Measurements from ENCODE around the gene MORN1.

MORN1 gene

GRCh38 chr1:2409745-2410144 lies 18.4 kb upstream of the MORN1 start:
- no peak for TF ChIP-seq CTCF (IDR thresholded peaks at IDR 0.05; ENCODE audit: low read depth, low read length)
- H3K4me3 ChIP-seq (ENCODE audit: low read depth, low read length): no peak overlapping the region

- TF ChIP-seq CTCF (IDR thresholded peaks at IDR 0.05; ENCODE audit: low read depth, low read length): no peak
- no peak overlapping the region for H3K4me3 ChIP-seq (ENCODE audit: low read depth, low read length)
These were observed 17.5 kb upstream of the MORN1 start for GRCh38 chr1:2408859-2409276.

- H3K4me3 ChIP-seq (ENCODE audit: low read depth, low read length): no peak overlapping the region
- TF ChIP-seq CTCF (IDR thresholded peaks at IDR 0.05; ENCODE audit: low read depth, low read length): no peak
These were observed 17.1 kb upstream of the MORN1 start for GRCh38 chr1:2408456-2408855.

GRCh38 chr1:2407991-2408275 lies 16.6 kb upstream of the MORN1 start:
- H3K4me3 ChIP-seq (ENCODE audit: low read depth, low read length): no peak overlapping the region
- no peak for TF ChIP-seq CTCF (IDR thresholded peaks at IDR 0.05; ENCODE audit: low read depth, low read length)

- no peak overlapping the region for H3K4me3 ChIP-seq (ENCODE audit: low read depth, low read length)
- no peak for TF ChIP-seq CTCF (IDR thresholded peaks at IDR 0.05; ENCODE audit: low read depth, low read length)
These were observed 16.0 kb upstream of the MORN1 start for GRCh38 chr1:2407166-2407990.

GRCh38 chr1:2406451-2407041 lies 15.2 kb upstream of the MORN1 start:
- no peak overlapping the region for H3K4me3 ChIP-seq (ENCODE audit: low read depth, low read length)
- TF ChIP-seq CTCF (IDR thresholded peaks at IDR 0.05; ENCODE audit: low read depth, low read length): no peak

- no peak overlapping the region for H3K4me3 ChIP-seq (ENCODE audit: low read depth, low read length)
- no peak for TF ChIP-seq CTCF (IDR thresholded peaks at IDR 0.05; ENCODE audit: low read depth, low read length)
These were observed 14.4 kb upstream of the MORN1 start for GRCh38 chr1:2405588-2406295.
